Panc1 (cell line): Measurements from ENCODE around the gene CRIM1. TPM values are rescaled to one million over a fixed set of nuclear protein-coding genes. Genes with fewer than 3 reads are reported as not detected.

Experiments used
- ATAC-seq: fragments of 200-7000 bp; cut with Tn5 transposase; 2 replicates; pipeline ENCODE4 v1.9.1; 2020; ENCODE audit warnings: mild to moderate bottlenecking, moderate library complexity
- BruUV-seq: library from RNA; stranded (reverse); fragments of 400-500 nt; replicated peaks from 2 replicates; lab custom pipeline; 2021; lab: Mats Ljungman, UMichigan
- CTCF ChIA-PET: fragments of 300-600 bp; sonication (Branson Sonifier 250); formaldehyde crosslinking; loops from one replicate; lab custom pipeline; 2022; ENCODE audit warnings: antibody characterized with exemption; lab: Charles Lee
- POLR2A ChIA-PET: fragments of 300-600 bp; sonication (Branson Sonifier 250); formaldehyde crosslinking; loops from one replicate; lab custom pipeline; 2022; ENCODE audit warnings: antibody characterized with exemption; lab: Charles Lee
- DNase-seq: peaks from one replicate; pipeline ENCODE4 v3.0.0-alpha.2; 2010; ENCODE audit warnings: low read depth, low spot score
- H3K27ac ChIP-seq: 2 replicates; pipeline ENCODE4 v1.5.1; 2011; ENCODE audit warnings: mild to moderate bottlenecking, low read length, inconsistent platforms
- H3K27me3 ChIP-seq: fragments of 200-500 bp; sonication (Bioruptor generic); 2 replicates; pipeline ENCODE4 v1.6.0; 2014; ENCODE audit warnings: low read length, inconsistent platforms; ENCODE audit not compliant: control insufficient read depth, insufficient read depth
- H3K36me3 ChIP-seq: fragments of 200-500 bp; sonication (Bioruptor generic); 2 replicates; pipeline ENCODE4 v1.5.1; 2014; ENCODE audit warnings: inconsistent platforms, mild to moderate bottlenecking, low read length, moderate library complexity; ENCODE audit not compliant: control insufficient read depth, insufficient read depth
- H3K4me1 ChIP-seq: 2 replicates; pipeline ENCODE4 v1.5.1; 2011; ENCODE audit warnings: inconsistent platforms, mild to moderate bottlenecking, low read length, moderate library complexity; ENCODE audit not compliant: control insufficient read depth, insufficient read depth
- H3K4me3 ChIP-seq, 2 experiments: 2 replicates each; pipeline ENCODE4 v1.5.1; 2011 to 2012; ENCODE audit warnings: low read depth in 2 of 2, low read length in 2 of 2, mild to moderate bottlenecking in 2 of 2, inconsistent platforms in 1 of 2, moderate library complexity in 1 of 2
- H3K9me3 ChIP-seq: fragments of 200-500 bp; sonication (Bioruptor generic); 2 replicates; pipeline ENCODE4 v1.5.1; 2014; ENCODE audit warnings: low read depth, mild to moderate bottlenecking, inconsistent platforms, low read length, moderate library complexity; ENCODE audit not compliant: control insufficient read depth, insufficient read depth
- POLR2AphosphoS5 ChIP-seq: IDR thresholded peaks from 2 replicates; pipeline ENCODE4 v1.6.1; 2012; ENCODE audit warnings: mild to moderate bottlenecking, low read depth, low read length, moderate library complexity
- SIN3A ChIP-seq: IDR thresholded peaks from 2 replicates; pipeline ENCODE4 v1.6.1; 2012; ENCODE audit warnings: low read depth, mild to moderate bottlenecking, low read length, moderate library complexity, borderline replicate concordance; ENCODE audit not compliant: insufficient read depth
- TCF7L2 ChIP-seq: IDR thresholded peaks from 2 replicates; pipeline ENCODE4 v1.6.1; 2011; ENCODE audit warnings: mild to moderate bottlenecking, low read depth, low read length, inconsistent platforms
- in situ Hi-C: cut with HindIII; loops from 2 replicates; pipeline ENCODE4 v1.10.0; 2016; ENCODE audit warnings: low sequenced_read_pairs, low pct_unique_long_range_greater_than_20kb
- intact Hi-C: fragments of 100-400 bp; cut with micrococcal nuclease; formaldehyde crosslinking; loops from one replicate; pipeline ENCODE4 v1.10.0; 2022; ENCODE audit not compliant: unreplicated experiment
- total RNA-seq: library from RNA; stranded (reverse); gene quantifications from one replicate; pipeline ENCODE4 v1.2.1, GENCODE V29; 2021; ENCODE audit not compliant: unreplicated experiment
- TF ChIP-seq, protein P1 (sequence below): fragments of 450-650 bp; IDR thresholded peaks from 2 replicates; pipeline ENCODE4 v1.5.1; 2017; ENCODE audit warnings: mild to moderate bottlenecking
- TF ChIP-seq, protein P2 (sequence below), 2 experiments: IDR thresholded peaks; 2 replicates each; pipeline ENCODE4 v1.6.1; 2011 to 2012; ENCODE audit warnings: low read depth in 2 of 2, control low read depth in 1 of 2, low read length in 1 of 2, mild to moderate bottlenecking in 1 of 2, moderate library complexity in 1 of 2; ENCODE audit not compliant: insufficient read depth in 1 of 2

CRIM1 gene
- total RNA-seq, 1 experiment from 2014 or later = 290 TPM

DNA sequence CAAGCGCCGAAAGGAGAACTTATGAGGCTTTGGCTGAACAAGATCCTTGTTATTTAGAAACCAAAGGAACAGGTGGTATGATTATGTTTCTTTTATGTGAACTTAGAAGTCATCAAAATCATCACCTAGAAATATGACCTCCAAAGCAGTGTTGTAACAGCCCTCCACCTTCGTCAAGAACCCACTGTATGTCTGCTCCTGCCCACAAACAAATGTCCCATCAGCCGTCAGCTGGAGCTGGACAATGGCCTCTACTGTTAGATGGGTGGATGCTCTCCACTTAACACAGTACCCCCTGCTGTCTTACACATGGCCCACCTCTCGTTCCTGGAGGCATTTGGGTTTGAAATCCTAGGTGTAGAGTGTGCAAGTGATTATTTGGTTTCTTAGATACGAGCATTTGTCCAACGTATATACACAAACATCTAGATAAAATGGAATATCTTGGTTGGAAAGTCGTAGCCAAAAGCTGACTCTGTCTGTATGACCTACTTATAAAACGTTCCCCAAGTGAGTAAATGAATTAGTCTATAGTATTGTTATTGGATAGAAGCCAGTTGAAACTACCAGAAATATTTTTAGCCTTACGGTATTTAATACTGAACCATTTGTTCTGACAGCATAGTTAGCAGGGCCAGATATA, 113.0 kb downstream of the CRIM1 start:
- peak; percentile 54 for ATAC-seq
- H3K4me1 ChIP-seq = peaks cover 31% of the 10 kb centered on the region
- intact Hi-C loops = no loop called here
- POLR2A ChIA-PET = no interaction called here
- TF ChIP-seq, protein P1, sequence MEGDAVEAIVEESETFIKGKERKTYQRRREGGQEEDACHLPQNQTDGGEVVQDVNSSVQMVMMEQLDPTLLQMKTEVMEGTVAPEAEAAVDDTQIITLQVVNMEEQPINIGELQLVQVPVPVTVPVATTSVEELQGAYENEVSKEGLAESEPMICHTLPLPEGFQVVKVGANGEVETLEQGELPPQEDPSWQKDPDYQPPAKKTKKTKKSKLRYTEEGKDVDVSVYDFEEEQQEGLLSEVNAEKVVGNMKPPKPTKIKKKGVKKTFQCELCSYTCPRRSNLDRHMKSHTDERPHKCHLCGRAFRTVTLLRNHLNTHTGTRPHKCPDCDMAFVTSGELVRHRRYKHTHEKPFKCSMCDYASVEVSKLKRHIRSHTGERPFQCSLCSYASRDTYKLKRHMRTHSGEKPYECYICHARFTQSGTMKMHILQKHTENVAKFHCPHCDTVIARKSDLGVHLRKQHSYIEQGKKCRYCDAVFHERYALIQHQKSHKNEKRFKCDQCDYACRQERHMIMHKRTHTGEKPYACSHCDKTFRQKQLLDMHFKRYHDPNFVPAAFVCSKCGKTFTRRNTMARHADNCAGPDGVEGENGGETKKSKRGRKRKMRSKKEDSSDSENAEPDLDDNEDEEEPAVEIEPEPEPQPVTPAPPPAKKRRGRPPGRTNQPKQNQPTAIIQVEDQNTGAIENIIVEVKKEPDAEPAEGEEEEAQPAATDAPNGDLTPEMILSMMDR = no peak
- TF ChIP-seq, protein P2, sequence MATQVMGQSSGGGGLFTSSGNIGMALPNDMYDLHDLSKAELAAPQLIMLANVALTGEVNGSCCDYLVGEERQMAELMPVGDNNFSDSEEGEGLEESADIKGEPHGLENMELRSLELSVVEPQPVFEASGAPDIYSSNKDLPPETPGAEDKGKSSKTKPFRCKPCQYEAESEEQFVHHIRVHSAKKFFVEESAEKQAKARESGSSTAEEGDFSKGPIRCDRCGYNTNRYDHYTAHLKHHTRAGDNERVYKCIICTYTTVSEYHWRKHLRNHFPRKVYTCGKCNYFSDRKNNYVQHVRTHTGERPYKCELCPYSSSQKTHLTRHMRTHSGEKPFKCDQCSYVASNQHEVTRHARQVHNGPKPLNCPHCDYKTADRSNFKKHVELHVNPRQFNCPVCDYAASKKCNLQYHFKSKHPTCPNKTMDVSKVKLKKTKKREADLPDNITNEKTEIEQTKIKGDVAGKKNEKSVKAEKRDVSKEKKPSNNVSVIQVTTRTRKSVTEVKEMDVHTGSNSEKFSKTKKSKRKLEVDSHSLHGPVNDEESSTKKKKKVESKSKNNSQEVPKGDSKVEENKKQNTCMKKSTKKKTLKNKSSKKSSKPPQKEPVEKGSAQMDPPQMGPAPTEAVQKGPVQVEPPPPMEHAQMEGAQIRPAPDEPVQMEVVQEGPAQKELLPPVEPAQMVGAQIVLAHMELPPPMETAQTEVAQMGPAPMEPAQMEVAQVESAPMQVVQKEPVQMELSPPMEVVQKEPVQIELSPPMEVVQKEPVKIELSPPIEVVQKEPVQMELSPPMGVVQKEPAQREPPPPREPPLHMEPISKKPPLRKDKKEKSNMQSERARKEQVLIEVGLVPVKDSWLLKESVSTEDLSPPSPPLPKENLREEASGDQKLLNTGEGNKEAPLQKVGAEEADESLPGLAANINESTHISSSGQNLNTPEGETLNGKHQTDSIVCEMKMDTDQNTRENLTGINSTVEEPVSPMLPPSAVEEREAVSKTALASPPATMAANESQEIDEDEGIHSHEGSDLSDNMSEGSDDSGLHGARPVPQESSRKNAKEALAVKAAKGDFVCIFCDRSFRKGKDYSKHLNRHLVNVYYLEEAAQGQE (IDR thresholded peaks at IDR 0.05; ENCODE audit: insufficient read depth in 1 of 2, low read depth in 2 of 2, low read length in 1 of 2) = no peak
- TF ChIP-seq TCF7L2 (no peak), POLR2AphosphoS5 (no peak; the same call in 1 of the 2 replicates), SIN3A (no peak)
- in situ Hi-C loops = no loop called here
- H3K36me3 ChIP-seq = peaks cover 31% of the 10 kb centered on the region
- CTCF ChIA-PET = no interaction called here
- H3K9me3 ChIP-seq = peaks cover 19% of the 10 kb centered on the region; the same call in 1 of the 2 replicates
- H3K27me3 ChIP-seq = no peaks in the 10 kb centered on the region
- BruUV-seq = no TSS peak
- H3K27ac ChIP-seq = peak overlapping the region; percentile 72
- H3K4me3 ChIP-seq = no peak overlapping the region
- no peak for DNase-seq

DNA sequence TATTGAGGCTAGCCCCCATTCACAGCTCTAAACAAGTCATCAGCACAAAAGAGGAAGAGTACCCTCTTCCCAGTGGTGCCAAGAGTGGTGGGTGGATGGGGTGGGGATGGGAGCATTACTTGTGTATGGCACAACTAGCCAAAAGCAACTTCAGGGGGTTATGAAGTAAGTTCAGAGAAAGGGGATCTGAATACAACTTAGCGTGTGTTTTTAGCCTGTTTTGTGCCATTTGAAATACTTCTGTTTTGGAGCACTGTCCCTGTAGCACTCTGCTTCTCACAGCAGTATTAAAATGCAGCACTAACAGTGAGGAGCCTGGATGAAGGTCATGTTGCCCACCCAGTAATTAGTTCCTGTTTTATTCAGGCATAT, 113.5 kb downstream of the CRIM1 start:
- H3K27ac ChIP-seq = peak overlapping the region; percentile 72
- in situ Hi-C loops (no loop called here), intact Hi-C loops (no loop called here)
- peaks cover 29% of the 10 kb centered on the region for H3K4me1 ChIP-seq
- ChIA-PET POLR2A (no interaction called here), CTCF (no interaction called here)
- TF ChIP-seq, protein P1 = no peak
- TF ChIP-seq SIN3A = no peak
- TF ChIP-seq POLR2AphosphoS5 = no peak
- no peak for TF ChIP-seq TCF7L2
- TF ChIP-seq, protein P2 (IDR thresholded peaks at IDR 0.05; ENCODE audit: insufficient read depth in 1 of 2, low read depth in 2 of 2, low read length in 1 of 2) = no peak
- no peaks in the 10 kb centered on the region for H3K27me3 ChIP-seq
- ATAC-seq = no peak; the same call in 1 of the 2 replicates
- BruUV-seq = no TSS peak
- peaks cover 26% of the 10 kb centered on the region for H3K36me3 ChIP-seq
- no peak overlapping the region for H3K4me3 ChIP-seq
- no peak for DNase-seq
- peaks cover 24% of the 10 kb centered on the region; the same call in 1 of the 2 replicates for H3K9me3 ChIP-seq
